ENCODE measurements around the gene APCDD1L.
"Not testable (repeated sequence)": the region's sequence is repeated elsewhere in the genome, so short reads cannot be mapped to it uniquely, and the experiment has no call there.

Gene APCDD1L

DNA sequence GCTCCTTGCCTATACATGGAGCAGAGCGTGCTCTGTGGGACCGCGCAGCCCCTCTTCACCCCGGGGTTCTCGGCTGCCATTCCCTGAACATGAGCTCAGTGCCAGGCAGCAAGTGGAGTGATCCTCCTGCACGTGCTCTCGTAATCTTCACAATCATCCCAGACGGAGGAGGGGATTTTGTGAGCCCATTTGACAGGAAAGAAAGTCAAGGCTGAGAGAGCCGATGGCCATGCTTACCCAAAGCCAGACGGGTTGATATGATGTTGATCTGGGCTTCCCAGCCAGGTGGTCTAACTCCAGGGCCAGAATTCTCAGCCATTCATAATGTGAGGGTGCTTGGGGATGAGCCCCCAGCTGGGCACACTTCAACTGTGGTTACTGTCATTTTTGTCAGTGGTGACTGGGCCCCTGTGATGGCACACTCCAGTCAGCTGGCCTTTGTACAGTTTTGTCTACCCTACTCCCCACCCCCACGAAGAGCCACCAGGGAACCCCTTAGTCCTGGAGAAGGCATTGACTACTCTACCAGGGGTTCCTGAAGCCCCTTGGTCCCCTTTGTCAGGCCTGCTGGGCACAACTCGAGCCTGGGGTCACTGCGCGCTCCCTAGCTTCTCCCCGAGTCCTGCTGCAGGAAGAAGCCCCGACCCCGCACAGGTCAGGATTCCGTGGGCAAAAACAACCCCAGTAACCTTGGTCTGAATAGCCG lies 1.5 kb downstream of the APCDD1L start:
- no peak for DNase-seq

DNA sequence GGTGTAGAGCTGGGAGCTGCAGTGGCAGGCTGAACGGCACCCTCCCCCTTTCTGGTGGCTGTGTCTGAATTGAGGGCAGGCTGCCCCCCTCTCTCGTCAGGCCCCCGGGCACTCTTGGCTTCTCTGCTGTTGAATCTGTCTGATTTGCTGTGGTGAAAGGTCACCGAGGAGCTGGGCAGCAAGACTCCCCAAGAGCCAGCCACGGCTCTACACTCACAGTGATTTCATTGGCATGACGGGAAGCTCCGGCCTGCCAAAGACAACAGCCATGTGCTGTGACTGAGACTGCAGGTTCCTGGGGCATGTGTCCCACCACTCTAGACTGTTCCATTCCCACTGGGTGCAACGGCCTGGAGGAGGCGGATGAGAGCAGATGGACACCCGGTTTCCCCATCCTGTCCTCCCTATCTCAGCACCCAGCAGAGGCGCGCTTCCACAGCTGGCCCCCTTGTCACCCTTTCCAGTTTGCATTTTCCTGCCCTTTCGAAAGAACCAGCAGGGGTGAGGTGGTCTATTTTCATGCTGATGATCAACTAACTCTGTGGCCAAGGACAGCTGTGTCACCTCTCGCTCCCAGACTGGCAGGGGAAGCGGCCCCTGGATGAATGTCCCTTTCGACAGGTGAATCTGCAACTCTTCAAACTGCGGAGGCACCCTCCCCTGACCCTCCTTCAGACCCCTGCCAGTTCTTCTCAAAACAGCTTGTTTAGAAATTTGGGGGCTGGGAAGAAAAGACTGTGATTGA lies 2.2 kb downstream of the APCDD1L start:
- no peak for DNase-seq

DNA sequence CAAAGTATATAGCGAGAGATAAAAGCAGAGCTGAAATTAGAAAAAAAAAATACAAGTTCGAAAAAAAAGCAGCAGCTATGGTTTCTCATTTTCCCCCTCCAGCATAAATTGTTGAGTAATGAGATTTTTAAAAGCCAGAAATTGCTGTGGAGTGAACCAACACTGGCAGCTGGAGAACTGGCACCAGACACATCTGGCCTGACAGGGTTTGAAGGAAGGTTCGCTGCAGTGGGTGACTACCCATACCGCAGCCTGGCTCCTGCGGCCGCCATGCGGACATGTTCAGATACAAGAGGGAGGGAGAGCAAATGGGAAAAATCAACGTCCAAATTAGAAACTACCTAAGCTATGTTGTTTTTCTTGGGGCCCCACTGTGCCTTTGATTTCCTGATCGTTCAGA lies 3.3 kb downstream of the APCDD1L start:
- no peak for DNase-seq

DNA sequence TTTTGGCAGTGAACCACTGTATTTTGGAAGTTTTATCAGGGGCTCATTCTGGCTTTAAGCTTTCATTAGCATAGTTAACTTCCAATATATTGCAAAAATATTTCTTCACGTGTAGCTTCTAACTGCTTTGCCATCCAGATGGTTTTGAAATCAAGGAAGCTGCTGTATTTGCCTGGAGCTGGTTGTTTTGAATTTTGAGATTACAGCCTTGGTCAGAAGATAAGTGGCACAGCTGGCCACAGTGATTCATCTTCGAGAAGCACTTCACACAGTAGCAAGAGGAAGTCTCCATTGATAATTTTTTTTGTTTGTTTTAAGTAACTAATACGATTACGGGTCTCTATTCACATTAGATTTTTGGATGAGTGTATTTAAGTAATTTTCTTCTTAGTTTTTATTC lies 3.8 kb downstream of the APCDD1L start:
- DNase-seq, result no peak

DNA sequence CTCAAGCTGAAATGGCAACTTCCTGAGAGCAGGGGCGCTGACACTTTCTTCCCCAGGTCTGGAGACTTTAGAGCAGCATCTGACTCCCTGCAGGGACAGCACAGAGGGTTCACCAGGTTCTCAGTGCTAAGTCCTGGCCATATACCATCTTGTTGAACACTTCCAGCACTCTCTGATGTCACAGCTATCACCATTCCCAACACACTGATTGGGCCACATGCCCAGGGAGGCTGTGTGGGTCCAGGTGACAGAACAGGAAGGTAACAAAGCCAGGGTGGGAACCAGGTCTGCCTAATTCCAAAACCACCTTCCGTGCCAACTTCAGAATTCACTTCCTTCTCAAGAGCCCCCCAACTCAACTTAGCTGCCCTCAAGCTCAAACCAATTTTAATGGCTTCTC lies 4.3 kb downstream of the APCDD1L start:
- no peak for DNase-seq

DNA sequence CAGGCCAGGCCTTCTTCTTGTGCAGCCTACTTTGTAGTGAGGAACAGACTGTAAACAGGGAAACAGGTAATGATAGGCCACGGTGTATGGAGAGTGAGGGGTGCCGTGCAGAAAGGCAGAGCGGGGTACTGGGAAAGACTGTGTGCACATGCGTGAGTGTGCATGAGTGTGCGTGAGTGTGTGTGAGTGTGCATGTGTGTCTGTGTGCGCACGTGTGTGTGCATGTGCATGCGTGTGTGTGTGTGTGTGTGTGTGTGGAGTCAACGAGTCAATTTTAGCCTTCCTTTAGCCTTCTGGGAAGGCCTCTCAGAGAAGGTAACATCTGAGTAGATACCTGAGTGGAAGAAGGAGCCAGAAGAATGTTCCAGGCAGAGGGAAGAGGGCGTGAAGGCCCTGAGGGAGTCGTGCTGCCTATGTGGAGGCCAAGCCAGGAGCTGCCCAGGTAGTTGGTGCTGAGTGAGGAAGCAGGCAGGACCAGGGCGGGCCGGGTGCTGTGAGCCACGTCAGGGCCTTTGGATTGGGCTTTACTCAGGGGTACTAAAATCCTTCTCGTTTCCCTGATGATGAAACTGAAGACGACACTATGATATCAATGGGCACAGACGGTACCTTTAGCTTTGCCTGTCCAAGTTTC lies 6.3 kb downstream of the APCDD1L start:
- no peak for DNase-seq

DNA sequence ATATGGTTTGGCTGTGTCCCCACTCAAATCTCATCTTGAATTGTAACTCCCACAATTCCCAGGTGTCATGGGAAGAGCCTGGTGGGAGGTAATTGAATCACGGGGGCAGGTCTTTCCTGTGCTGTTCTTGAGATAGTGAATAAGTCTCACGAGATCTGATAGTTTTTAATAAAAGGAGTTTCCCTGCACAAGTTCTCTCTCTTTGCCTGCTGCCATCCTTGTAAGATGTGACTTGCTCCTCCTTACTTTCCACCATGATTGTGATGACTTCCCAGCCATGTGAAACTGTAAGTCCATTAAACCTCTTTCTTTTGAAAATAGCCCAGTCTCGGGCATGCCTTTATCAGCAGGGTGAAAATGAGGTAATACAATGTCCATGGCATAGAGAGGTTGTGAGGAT lies 8.2 kb downstream of the APCDD1L start:
- DNase-seq, result not testable (repeated sequence)

DNA sequence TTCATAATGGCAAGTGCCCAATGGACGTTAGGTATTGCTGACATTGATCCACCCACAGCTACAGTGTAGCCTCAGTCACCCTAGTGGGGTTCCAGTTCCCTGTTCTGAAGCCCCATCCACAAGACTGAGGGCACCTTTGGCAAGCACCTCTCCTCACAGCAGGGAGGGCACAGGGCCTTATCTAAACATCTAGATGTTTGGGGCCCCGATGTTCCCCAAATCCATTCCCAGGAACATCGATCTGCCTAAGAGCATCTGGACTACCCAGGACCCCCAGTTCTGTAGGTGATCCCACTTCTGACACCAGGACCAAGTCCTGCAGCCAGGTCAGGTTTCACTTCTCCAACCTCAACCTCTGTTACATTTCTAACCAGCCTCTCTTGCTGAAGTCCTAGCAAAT lies 10.6 kb downstream of the APCDD1L start:
- no peak for DNase-seq

DNA sequence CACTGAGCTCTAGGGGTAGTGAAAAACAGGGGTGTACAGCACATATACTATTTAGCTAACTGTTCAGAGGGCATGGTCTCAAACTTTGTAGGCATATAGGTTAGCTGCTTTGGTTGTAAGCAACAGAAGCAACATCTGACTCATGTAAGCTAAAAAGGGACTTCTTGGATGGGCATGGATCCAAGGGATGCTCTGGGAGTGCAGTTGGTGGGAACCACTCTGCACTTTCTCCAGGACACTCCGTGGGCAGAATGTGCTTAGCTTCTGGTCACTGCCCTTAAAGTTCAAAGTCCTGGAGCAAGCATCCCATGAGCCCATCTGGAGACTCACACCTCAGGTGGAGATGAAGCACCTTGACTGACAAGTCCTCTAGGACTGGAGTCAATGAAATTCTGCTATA lies 11.5 kb downstream of the APCDD1L start:
- DNase-seq, result no peak

DNA sequence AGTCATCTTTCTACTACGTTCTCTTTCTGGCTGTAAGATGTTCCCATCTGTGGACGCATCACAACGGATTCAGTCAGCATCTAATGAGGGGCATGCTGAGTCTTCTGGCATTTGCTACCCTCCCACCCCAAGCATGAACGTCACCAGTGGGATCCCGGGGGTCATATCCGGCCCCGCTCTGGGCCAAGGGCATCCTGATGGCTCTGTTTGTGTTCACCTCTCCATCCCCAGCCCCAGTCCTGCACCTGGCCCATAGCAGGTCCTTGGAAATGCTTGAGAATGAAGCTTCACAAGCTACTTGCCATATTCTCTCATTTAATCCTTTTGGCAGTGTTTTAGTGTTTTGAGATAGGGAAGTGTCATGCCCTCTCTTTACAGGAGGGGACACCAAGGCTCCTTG lies 14.9 kb downstream of the APCDD1L start:
- DNase-seq, result no peak

DNA sequence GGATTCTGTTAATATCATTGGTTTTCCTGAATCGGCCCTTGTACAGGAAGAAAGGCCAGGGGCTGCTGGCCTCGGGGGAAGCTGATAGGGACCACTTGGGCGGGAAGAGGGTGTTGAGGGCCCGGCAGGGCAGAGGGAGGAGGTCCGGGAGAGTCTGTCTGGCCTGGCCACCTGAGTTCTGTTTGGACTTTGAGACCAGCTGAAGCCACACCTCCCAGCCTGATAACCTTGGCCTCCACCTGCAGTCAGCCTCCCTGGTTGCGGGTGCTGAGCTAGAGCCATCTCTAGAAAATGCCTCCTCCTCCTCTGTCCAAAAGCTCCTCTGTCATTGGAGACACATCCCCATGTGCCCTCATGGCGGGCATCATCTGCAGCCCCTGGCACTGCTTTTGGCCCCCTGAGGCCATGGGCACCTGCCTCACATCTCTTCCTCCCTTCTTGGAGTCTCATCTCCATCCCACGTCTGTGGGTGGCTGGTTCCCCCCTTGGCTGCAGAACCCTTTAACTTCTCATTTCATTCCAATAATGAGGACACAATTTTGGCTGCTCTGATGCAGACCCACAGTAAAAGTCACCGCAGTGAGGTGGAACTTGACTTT lies 16.6 kb downstream of the APCDD1L start:
- DNase-seq, result no peak

DNA sequence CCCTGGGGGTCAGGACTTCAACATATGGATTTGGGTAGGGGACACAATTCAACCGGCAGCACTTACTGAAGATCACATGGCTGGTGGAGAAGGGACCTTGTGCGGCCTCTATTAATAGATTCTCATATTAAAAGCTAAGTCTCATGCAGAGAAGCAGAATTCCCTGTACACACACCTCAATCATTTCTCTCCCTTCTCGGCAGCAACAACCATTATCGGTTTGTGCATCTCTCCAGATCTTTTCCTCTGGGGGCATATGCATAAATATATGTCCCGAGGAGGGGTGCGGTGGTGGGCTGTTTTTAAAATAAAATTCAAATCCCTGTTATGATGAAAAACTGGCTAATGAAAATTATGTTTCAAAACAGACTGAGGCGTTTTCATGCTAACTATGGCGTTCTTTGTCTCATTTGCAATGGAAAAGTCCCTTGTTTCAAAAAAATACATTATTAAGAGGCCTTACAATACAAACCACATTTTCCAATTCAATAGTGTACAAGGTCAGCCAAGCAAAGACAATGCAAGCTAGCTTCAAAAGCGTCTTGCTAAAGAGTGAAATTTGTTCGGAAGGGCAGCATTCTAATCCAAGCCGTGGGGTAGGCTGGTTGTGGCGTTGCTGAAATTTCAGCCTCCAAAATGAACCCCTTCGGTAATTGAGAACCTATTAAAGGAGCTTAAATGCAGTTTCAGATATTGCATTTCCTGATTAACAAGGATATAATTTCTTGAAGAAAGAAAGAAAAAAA lies 17.3 kb downstream of the APCDD1L start:
- DNase-seq, result no peak

DNA sequence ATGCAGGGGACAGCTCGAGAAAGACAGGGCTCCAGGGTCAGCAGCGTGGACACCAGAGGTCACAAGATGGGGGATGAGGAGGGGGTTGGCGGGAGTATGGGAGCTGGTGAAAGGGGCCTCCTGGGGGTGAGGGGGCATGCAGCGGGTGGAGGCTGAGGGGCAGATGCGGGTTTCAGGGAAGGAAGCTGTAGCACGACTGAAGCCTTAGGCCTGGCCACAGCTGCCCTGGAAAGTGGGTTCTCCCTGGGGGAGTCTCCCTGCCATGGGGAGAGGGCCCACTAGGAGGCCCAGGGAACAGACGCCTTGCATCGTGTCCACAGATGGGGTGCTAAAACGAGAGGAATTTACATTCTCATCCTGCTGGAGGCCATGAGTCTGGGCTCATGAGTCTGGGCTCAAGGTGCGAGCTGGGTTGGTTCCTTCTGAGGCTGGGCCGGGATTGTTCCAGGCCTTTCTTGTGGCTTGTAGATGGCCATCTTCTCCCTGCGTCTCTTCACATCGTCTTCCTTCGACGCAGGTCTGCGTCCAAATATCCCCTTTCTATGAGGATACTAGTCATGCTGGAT lies 18.0 kb downstream of the APCDD1L start:
- DNase-seq, result no peak

DNA sequence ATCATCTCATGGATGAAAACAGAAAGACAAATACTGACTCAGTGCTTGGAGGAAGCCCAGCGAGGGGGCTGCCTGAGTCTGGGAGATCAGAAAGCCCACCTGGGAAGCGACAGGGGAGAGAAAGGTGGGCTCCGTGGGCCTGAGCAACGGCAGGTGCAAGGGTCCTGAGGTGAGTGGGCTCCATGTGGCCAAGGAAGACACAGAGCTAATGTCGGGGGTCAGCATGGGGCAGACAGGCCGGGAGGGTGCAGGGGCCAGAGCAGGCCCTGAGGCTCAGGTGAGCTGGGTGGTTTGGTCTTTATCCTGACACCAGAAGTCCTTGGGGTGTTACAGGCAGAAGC lies 18.8 kb downstream of the APCDD1L start:
- DNase-seq, result no peak

DNA sequence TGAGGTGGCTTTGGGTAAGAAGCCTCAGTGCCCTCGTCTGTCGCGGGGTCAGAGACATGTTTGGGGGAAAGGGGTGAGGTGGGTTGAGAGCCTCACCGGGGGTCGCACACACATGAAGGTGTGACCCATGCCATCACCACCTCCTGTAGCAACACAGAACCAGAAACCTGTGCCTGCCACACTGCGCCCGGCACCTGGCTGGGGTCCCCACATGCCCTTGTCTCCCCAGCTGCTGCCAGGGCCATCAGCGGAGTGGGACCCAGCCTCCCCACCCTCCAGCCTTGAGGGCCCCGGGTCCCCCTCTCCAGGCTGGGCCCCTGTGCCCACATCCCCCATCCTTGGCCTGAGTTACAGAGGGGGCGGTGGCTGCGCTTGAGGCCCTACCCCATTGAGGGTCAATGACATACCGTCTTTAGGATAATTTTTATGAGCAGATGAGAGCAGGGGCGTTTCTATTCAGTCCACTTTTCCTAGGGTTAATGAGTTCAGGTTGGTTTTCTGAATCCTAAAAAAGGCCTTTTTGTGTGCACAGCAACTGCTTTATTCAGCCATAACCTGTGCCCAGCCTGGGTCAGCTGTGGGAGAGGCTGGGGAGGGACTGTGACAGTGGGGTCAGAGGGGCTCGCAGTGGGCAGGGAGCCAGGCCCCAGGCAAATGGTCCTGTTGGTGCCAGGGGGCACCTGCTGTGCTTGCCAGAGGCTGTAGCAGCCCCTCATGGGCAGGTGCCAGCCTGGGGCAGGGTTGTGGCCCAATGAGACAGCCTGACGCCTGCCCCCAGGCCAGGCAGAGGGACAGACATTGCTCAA lies 19.4 kb downstream of the APCDD1L start:
- no peak for DNase-seq

DNA sequence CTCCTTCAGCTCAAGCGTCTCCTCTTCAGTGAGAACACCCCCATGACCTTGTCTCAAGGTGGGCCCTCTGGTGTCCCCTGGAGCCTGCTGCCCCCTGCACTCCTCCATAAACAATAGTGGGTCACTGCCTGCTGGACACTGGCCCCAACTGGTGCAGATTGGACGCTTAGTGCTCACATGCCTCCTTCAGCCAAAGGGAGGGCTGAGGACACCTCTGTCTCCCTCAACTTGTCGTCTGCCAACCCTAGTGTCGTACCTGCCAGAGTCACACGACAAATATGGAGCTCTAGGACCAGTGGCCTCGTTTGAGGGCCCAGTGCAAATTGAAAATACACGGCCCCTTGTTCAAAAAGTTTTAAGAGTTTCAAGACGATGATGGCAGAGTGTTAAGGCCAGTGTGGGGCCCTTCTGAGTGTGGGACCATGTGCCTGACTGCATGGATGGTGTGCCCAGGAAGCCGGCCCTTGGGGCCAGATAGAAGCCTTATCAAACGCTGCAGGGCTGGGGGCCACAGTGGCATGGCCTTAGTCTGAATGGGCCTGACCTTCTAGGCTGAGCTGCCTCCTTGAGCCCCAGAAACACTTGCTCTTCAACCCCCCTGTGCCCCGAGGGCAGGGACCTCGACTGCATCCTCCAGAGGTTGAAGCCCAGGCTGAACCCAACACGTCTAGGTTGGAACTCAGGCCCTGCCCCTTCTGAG lies 20.1 kb downstream of the APCDD1L start:
- no peak for DNase-seq

DNA sequence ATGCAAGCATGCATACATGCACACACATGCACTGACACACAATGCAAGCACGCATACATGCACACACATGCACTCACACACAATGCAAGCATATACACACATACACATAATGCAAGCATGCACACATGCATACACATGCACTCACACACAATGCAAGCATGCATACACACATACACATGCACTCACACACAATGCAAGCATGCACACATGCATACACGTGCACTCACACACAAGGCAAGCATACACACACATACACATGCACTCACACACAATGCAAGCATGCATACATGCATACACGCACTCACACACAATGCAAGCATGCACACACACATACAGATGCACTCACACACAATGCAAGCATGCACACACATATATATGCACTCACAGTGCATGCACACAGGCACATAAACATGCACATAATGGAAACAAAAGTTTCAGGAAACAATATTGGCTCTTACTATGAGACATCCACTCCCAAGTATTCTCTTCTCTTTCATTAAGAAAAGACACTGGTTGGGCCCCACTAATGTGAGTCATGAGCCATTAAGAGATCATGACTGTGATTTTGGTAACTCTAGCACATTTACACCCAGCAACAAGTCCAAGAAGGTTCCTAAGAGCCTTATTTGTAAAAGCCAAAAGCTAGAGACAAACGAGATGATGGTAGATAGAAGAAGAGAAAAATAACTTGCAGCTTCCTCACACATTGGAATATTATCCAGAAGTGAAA lies 22.2 kb downstream of the APCDD1L start:
- no peak for DNase-seq

DNA sequence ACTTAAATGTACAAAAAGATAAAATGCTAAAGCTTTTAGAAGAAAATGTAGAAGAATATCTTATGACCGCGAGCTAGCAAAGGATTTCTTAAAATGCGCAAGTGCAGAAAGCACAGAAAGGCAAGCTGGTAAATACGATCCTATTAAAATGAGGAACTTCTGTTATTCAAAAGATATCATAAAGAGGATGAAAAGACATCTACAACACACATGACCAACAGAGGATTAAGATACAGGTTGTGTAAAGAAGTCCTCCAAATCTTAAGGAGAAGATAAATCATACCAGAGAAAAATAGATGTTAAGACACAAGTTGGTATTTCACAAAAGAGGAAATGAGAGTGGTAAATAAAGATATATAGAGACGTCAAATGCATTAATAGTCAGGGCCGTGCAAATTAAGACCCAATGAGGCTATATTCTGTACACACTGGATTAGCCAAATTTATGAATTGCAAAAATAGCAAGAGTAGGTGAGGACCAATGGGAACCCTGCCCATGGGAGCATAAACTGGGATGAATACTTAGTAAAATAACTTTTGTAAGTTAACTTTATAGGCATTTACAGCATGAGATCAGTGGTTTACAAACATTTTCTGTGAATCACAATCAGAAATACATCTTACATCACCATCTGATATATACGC lies 23.0 kb downstream of the APCDD1L start:
- DNase-seq, result no peak

DNA sequence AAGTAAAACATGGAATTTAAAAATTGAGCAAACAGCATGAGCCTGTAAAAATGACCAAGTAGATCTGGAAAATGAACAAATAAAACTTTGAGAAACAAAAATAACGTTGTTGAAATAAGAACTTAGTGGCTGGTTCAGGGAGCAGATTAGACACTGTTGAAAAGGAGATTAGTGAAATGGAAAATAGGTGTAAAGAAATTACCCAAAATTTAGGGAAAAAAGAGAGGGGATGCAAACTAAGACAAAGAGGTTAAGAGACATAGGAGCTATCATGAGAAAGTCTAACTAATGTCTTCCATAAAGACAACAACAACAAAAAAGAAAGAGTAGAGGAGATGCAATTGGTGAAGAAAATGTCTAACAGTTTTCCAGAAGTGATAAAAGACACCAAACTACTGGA lies 29.0 kb downstream of the APCDD1L start:
- no peak for DNase-seq

DNA sequence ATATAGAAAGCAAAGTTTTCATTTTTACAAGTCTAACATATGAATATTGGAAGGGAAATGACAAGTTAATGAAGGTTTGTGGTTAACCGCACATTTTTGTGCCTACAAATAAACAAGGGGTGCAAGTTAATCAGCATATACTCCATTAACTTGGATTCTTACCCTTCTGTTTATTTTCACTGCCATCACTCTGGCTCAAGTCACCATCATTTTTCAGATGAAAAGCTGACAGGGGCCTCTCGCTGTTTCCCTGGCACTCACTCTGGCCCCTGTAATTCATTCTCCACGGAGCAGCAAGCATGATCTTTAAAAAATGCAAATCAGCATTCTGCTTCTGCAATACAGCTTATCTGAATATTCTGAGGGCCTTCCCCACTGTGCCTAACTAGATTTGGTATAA lies 29.8 kb downstream of the APCDD1L start:
- no peak for DNase-seq
